ENCODE data around the gene ZNRD2.

DNA sequence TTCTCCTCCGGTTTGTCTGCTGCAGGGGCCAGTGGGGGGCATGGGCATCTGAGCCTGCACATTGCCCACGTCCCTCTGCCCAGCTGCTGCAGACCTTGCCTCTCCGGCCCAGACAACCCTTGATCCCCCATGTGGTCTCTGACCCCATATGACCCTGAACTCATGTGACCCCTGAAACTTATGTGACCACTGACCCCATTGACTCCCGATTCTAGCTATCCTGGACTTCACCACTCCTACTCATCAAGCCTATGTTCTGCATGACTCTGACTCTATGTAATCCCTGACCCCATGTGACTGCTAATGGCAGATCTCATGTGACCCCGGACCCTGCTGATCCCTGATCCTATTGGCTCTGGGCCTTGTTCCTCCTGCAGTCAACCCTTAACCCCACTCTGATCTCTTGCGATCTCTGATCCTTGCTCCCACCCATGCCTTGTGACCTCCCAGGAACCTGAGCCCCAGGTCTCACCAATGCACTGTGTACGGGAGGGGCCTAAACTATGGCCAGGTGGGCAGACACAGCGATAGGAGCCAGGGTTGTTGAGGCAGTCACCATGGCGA lies 17.8 kb upstream of the ZNRD2 start:
- TF ChIP-seq POLR2AphosphoS5 (IDR thresholded peaks at IDR 0.05; ENCODE audit: low read depth, low read length) (no peak), SIN3A (IDR thresholded peaks at IDR 0.05; ENCODE audit: borderline replicate concordance, insufficient read depth, low read depth, low read length) (no peak)
- TF ChIP-seq, protein P1, sequence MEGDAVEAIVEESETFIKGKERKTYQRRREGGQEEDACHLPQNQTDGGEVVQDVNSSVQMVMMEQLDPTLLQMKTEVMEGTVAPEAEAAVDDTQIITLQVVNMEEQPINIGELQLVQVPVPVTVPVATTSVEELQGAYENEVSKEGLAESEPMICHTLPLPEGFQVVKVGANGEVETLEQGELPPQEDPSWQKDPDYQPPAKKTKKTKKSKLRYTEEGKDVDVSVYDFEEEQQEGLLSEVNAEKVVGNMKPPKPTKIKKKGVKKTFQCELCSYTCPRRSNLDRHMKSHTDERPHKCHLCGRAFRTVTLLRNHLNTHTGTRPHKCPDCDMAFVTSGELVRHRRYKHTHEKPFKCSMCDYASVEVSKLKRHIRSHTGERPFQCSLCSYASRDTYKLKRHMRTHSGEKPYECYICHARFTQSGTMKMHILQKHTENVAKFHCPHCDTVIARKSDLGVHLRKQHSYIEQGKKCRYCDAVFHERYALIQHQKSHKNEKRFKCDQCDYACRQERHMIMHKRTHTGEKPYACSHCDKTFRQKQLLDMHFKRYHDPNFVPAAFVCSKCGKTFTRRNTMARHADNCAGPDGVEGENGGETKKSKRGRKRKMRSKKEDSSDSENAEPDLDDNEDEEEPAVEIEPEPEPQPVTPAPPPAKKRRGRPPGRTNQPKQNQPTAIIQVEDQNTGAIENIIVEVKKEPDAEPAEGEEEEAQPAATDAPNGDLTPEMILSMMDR (IDR thresholded peaks at IDR 0.05): no peak; the same call in 1 of the 2 replicates
- TF ChIP-seq, protein P2, sequence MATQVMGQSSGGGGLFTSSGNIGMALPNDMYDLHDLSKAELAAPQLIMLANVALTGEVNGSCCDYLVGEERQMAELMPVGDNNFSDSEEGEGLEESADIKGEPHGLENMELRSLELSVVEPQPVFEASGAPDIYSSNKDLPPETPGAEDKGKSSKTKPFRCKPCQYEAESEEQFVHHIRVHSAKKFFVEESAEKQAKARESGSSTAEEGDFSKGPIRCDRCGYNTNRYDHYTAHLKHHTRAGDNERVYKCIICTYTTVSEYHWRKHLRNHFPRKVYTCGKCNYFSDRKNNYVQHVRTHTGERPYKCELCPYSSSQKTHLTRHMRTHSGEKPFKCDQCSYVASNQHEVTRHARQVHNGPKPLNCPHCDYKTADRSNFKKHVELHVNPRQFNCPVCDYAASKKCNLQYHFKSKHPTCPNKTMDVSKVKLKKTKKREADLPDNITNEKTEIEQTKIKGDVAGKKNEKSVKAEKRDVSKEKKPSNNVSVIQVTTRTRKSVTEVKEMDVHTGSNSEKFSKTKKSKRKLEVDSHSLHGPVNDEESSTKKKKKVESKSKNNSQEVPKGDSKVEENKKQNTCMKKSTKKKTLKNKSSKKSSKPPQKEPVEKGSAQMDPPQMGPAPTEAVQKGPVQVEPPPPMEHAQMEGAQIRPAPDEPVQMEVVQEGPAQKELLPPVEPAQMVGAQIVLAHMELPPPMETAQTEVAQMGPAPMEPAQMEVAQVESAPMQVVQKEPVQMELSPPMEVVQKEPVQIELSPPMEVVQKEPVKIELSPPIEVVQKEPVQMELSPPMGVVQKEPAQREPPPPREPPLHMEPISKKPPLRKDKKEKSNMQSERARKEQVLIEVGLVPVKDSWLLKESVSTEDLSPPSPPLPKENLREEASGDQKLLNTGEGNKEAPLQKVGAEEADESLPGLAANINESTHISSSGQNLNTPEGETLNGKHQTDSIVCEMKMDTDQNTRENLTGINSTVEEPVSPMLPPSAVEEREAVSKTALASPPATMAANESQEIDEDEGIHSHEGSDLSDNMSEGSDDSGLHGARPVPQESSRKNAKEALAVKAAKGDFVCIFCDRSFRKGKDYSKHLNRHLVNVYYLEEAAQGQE (IDR thresholded peaks at IDR 0.05; ENCODE audit: insufficient read depth in 1 of 2, low read depth in 2 of 2, low read length in 1 of 2): no peak
